Measurements from ENCODE around the gene FSTL4.

The FSTL4 gene

DNA sequence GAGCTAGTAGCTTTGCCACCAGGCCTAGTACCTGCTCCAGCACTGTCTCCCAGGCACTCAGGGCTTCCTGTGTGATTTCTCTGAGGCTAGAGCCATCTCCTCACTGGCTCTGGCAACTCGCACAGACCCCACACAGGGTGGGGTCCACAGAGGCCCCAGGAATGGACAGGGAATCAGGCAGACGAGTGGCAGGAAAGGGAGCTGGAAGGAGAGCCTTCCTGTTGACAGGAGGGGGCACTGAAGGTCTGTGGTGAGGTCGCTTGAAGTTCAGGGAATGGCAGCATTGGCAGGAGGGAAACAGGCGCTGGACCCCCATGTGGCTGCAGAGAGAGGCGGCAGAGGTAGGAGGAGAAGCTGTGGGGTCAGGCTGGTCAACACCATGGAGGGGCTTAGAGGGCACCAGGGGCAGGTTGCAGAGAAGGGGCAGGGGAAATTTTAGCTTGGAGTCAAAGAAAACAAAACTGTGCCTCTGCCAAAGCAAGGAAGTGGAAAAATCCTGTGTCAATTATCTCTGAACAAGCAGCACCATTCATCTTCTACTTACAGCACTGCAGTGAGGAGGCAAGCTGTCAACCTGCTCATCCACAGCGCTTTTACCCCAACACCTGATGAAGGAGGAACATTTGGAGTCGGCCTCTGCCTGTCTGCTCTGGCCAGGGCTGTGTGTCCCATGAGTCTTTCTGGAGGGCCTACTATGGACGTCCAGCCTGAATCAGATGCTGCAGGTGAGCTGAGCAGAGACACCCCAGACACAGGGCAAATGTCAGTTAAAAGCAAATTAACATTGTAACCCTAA, 270.2 kb downstream of the FSTL4 start:
- TF ChIP-seq, protein P1, sequence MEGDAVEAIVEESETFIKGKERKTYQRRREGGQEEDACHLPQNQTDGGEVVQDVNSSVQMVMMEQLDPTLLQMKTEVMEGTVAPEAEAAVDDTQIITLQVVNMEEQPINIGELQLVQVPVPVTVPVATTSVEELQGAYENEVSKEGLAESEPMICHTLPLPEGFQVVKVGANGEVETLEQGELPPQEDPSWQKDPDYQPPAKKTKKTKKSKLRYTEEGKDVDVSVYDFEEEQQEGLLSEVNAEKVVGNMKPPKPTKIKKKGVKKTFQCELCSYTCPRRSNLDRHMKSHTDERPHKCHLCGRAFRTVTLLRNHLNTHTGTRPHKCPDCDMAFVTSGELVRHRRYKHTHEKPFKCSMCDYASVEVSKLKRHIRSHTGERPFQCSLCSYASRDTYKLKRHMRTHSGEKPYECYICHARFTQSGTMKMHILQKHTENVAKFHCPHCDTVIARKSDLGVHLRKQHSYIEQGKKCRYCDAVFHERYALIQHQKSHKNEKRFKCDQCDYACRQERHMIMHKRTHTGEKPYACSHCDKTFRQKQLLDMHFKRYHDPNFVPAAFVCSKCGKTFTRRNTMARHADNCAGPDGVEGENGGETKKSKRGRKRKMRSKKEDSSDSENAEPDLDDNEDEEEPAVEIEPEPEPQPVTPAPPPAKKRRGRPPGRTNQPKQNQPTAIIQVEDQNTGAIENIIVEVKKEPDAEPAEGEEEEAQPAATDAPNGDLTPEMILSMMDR (IDR thresholded peaks at IDR 0.05) = no peak

DNA sequence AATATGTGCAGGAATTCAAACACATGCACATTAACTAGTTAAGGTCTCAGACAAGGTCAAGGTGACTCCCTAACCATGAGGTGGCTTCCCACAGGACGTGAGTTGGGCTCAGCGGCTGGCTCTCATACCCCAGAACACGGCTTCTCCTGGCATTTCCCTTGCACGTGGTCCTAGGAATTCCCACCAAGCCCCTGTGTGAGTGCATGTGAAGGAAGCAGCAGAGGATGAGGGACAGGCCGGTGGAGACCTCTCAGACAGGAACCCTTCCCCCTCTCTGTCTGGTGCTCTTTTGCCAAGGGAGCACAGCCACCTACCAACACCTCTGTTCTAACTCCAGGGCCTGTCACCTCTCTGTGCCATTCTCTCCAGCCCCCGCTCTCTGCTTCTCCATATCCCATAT, 271.0 kb downstream of the FSTL4 start:
- TF ChIP-seq, protein P1 (IDR thresholded peaks at IDR 0.05) = no peak

DNA sequence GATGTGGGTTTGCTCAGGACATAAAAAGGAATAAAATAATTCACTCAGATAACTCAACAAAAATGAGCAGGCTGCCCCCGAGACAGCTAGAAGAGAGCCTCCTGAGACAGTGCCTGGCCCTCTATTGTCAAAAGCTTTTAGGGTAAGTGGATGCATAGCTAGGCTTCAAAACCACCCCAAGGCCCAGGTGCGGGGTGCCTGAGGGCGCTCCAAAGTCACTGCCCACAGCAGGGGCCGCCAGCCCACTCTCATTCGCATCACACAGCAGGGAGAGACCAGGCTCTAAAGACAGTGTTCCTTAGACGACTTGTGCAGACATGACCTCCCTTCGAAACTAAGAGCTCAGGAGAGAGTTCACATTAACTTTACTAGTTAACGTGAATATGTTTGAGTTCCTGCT, 271.5 kb downstream of the FSTL4 start:
- TF ChIP-seq, protein P1 (IDR thresholded peaks at IDR 0.05) = no peak

DNA sequence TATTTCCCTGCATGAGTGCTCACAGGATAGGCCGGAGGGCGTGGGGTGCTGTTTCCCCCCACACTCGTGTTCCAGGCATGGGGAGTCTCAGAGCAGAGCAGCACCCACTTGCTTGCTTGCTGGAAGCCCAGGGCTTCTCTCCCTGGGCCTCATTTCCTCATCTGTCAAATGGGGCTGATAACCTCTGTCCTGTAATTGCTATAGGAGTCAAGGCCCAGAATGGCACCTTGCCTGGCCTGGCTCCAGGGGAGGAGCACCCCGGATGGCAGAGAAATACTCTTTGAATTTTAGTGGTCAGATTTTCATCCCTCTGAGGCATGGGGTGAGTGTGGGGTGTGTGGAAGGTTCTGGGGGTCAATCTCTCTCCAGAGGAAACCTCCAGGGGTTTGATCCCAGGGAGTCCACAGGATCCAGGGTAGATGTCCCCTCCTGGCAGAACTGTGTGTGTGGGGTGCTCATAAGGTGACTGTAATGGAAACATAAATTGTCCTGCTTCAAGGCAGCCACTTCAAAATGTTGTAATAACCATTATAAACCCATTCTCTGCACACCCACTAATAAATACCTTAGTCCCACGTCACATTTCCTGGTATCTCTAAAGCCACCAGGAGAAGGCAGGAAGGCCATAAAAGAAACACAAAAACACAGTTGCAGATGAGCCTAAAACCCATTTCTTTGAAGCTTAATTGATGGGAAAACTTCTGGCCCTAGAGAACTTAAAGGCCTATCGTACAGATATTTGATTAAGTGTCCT, 272.2 kb downstream of the FSTL4 start:
- TF ChIP-seq, protein P1 (IDR thresholded peaks at IDR 0.05) = no peak

DNA sequence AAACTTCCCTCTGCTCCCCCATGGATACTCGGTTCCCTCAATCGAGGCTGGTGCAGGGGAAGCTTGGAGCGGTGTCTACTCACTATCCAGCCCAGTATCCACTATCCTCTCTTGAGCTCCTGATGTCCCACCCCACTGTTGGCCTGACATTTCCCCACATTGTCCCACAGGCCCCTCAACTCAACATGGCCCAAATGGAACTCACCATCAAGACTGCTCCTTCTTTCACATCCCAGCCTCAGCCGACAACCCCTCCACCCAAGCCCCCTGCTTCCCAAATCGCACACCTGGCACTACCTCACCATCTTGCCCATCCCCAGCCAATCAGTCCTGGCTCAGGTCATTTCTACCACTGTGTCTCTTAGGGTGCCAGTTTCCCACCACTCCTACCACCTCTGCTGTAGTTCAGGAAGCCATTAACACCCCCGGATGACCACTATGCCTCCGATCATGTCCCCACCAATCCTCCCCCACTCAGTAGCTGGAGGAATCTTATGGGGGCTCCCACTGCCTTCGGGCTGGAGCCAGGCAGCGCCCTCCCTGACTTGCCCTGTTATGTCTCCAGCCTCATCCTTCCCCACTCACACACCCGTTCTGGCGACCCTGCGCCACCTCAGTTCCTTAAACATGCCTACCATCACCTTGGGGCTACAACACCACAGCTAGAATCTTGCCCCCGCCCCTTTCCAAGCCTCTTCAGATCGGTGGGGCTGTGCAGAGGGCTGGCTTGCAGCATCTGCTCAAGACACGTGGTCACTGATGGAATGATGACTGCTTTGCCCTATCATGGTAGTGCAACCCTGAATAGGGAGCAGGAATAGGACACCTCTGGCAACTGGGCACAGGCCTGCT, 273.6 kb downstream of the FSTL4 start:
- TF ChIP-seq, protein P1 (IDR thresholded peaks at IDR 0.05) = no peak

DNA sequence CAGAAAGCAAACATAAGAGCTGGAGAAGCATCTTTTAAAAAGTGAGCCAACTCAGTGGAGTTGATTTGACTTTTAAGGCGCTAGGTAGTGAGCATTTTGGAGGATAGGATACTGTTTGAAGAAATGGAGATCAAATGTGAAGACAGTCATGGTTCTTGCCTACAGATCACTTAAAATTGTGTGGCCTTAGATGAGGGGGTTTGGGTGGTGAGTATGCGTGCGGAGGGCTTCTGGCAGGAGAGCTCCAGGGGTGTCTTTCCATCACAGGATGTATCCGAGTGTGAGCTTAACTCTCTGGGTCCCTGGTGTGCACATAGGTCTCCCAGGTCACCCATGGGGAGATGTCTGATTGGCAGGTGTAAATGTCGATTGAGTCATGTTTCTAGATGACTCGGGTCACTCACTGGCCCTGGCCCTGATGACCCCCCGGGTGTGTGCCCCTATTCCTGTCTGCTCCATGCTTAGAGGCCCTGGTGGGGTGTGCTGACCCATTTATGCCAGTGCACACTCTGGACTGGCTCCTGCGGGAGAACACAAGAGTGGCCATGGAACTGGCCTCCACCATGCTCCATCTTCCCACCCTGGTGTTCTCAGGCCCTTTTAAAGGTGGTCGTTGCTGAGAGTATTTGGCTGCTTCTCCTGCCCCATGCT, 274.4 kb downstream of the FSTL4 start:
- TF ChIP-seq, protein P1 (IDR thresholded peaks at IDR 0.05) = no peak

DNA sequence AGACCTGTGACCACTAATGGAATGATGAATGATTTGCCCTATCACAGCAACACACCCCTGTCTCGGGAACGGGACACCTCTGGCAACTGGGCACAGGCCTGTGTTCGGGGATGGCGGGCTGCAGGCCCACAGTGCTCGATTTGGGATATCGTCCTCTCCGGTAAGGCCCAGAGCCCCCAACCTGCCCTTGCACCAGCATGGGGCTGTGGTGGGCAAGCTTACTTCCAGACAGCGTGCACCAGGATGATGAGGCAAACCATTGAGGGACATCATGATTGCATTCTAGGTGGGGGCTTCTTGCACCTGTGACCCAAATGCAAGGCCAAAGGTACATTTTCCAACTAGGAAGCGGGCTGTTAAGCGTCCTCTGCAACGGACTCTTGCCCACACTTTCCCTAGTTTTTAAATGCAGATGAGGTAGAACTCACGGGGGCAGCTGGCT, 275.4 kb downstream of the FSTL4 start:
- TF ChIP-seq, protein P1 (IDR thresholded peaks at IDR 0.05) = no peak

Data from LNCAP (cell line).